HUES64 (cell line): ENCODE results near the gene SPTLC3.

Experiments
- H3K27ac ChIP-seq: 2 replicates; pipeline ENCODE4 v1.7.0; 2013; ENCODE audit warnings: low read depth, low read length, inconsistent platforms
- H3K27me3 ChIP-seq: 2 replicates; pipeline ENCODE4 v1.6.1; 2013; ENCODE audit warnings: mild to moderate bottlenecking, low read length; ENCODE audit not compliant: insufficient read depth
- H3K36me3 ChIP-seq: 2 replicates; pipeline ENCODE4 v1.6.1; 2013; ENCODE audit warnings: mild to moderate bottlenecking, low read length; ENCODE audit not compliant: insufficient read depth
- H3K4me1 ChIP-seq: 2 replicates; pipeline ENCODE4 v1.6.1; 2013; ENCODE audit warnings: mild to moderate bottlenecking, low read length, moderate library complexity; ENCODE audit not compliant: insufficient read depth
- H3K4me3 ChIP-seq: 2 replicates; pipeline ENCODE4 v1.5.1; 2013; ENCODE audit warnings: mild to moderate bottlenecking, low read length, moderate library complexity
- H3K9ac ChIP-seq: 2 replicates; pipeline ENCODE4 v1.6.1; 2013; ENCODE audit warnings: mild to moderate bottlenecking, low read depth, low read length
- H3K9me3 ChIP-seq: 2 replicates; pipeline ENCODE4 v1.6.1; 2013; ENCODE audit warnings: low read depth, low read length; ENCODE audit not compliant: insufficient read depth
- WGBS: fragments of 150-250, 120-280 bp; methylation state at CpG from one replicate; pipeline ENCODE4 v1.1.7; 2013; ENCODE audit warnings: missing lambda C conversion rate; 5-methylcytosine and 5-hydroxymethylcytosine counted together

The SPTLC3 gene

GRCh38 chr20:13200767-13201500 lies 192.2 kb downstream of the SPTLC3 start:
- Histone ChIP-seq H3K27ac (no peak overlapping the region), H3K4me3 (no peak overlapping the region), H3K36me3 (no peaks in the 10 kb centered on the region), H3K9ac (no peak overlapping the region), H3K4me1 (peaks cover 23% of the 10 kb centered on the region), H3K27me3 (peaks cover 14% of the 10 kb centered on the region; the same call in 1 of the 2 replicates), H3K9me3 (no peaks in the 10 kb centered on the region)
- 20% methylated on average over 5 of the region's 5 CpGs for WGBS

- Histone ChIP-seq H3K9me3 (no peaks in the 10 kb centered on the region), H3K27ac (no peak overlapping the region), H3K27me3 (peaks cover 14% of the 10 kb centered on the region; the same call in 1 of the 2 replicates), H3K9ac (no peak overlapping the region), H3K4me3 (no peak overlapping the region), H3K36me3 (no peaks in the 10 kb centered on the region), H3K4me1 (peaks cover 23% of the 10 kb centered on the region)
- 93% methylated on average over 6 of the region's 6 CpGs for WGBS
These were observed 193.8 kb downstream of the SPTLC3 start for GRCh38 chr20:13202565-13202964.

- Histone ChIP-seq H3K4me1 (peaks cover 10% of the 10 kb centered on the region), H3K36me3 (no peaks in the 10 kb centered on the region), H3K27me3 (peaks cover 16% of the 10 kb centered on the region; the same call in 1 of the 2 replicates), H3K9ac (no peak overlapping the region), H3K9me3 (no peaks in the 10 kb centered on the region), H3K4me3 (no peak overlapping the region), H3K27ac (no peak overlapping the region)
- 92% methylated on average over 4 of the region's 4 CpGs for WGBS
These were observed 196.7 kb downstream of the SPTLC3 start for GRCh38 chr20:13205425-13205824.

- Histone ChIP-seq H3K9me3 (no peaks in the 10 kb centered on the region), H3K9ac (no peak overlapping the region), H3K27me3 (peaks cover 16% of the 10 kb centered on the region; the same call in 1 of the 2 replicates), H3K4me1 (peaks cover 5% of the 10 kb centered on the region; the same call in 1 of the 2 replicates), H3K36me3 (no peaks in the 10 kb centered on the region), H3K27ac (no peak overlapping the region), H3K4me3 (no peak overlapping the region)
- 81% methylated on average over 4 of the region's 5 CpGs for WGBS
These were observed 197.2 kb downstream of the SPTLC3 start for GRCh38 chr20:13205848-13206434.

GRCh38 chr20:13207016-13207415 lies 198.2 kb downstream of the SPTLC3 start:
- Histone ChIP-seq H3K4me3 (no peak overlapping the region), H3K27ac (no peak overlapping the region), H3K36me3 (no peaks in the 10 kb centered on the region), H3K9me3 (no peaks in the 10 kb centered on the region), H3K4me1 (no peaks in the 10 kb centered on the region), H3K9ac (no peak overlapping the region), H3K27me3 (peaks cover 15% of the 10 kb centered on the region; the same call in 1 of the 2 replicates)
- WGBS: 94% methylated on average over 2 of the region's 2 CpGs

GRCh38 chr20:13211956-13212618 lies 203.3 kb downstream of the SPTLC3 start:
- peaks cover 24% of the 10 kb centered on the region; the same call in 1 of the 2 replicates for H3K27me3 ChIP-seq
- H3K9ac ChIP-seq: no peak overlapping the region
- 79% methylated on average over 3 of the region's 4 CpGs for WGBS
- no peaks in the 10 kb centered on the region for H3K4me1 ChIP-seq
- no peaks in the 10 kb centered on the region for H3K36me3 ChIP-seq
- H3K4me3 ChIP-seq: no peak overlapping the region
- no peaks in the 10 kb centered on the region for H3K9me3 ChIP-seq
- no peak overlapping the region for H3K27ac ChIP-seq

GRCh38 chr20:13212750-13213149 lies 204.0 kb downstream of the SPTLC3 start:
- Histone ChIP-seq H3K9ac (no peak overlapping the region), H3K27me3 (peaks cover 31% of the 10 kb centered on the region), H3K27ac (no peak overlapping the region), H3K4me3 (no peak overlapping the region), H3K9me3 (no peaks in the 10 kb centered on the region), H3K4me1 (no peaks in the 10 kb centered on the region), H3K36me3 (no peaks in the 10 kb centered on the region)
- 86% methylated on average over 5 of the region's 5 CpGs for WGBS

- Histone ChIP-seq H3K36me3 (no peaks in the 10 kb centered on the region), H3K9me3 (no peaks in the 10 kb centered on the region), H3K27ac (no peak overlapping the region), H3K4me3 (no peak overlapping the region), H3K4me1 (no peaks in the 10 kb centered on the region), H3K9ac (no peak overlapping the region), H3K27me3 (peaks cover 37% of the 10 kb centered on the region)
- 90% methylated on average over 1 of the region's 1 CpG for WGBS
These were observed 204.6 kb downstream of the SPTLC3 start for GRCh38 chr20:13213335-13213734.

GRCh38 chr20:13216533-13216932 lies 207.8 kb downstream of the SPTLC3 start:
- 85% methylated on average over 1 of the region's 1 CpG for WGBS
- peaks cover 61% of the 10 kb centered on the region for H3K27me3 ChIP-seq
- no peak overlapping the region for H3K4me3 ChIP-seq
- H3K9me3 ChIP-seq: no peaks in the 10 kb centered on the region
- no peak overlapping the region for H3K9ac ChIP-seq
- H3K36me3 ChIP-seq: no peaks in the 10 kb centered on the region
- no peak overlapping the region for H3K27ac ChIP-seq
- H3K4me1 ChIP-seq: peaks cover 6% of the 10 kb centered on the region; the same call in 1 of the 2 replicates
